MM.1S (cell line): ENCODE data around the gene ERC2.

Experiments used
- DNase-seq: peaks from one replicate; pipeline ENCODE4 v3.0.0-alpha.2; 2015
- H2AFZ ChIP-seq: fragments of 300-600 bp; sonication (generic); 2 replicates; pipeline ENCODE4 v1.6.0; 2016; ENCODE audit warnings: antibody characterized with exemption, low read length
- H3F3A ChIP-seq: fragments of 300-600 bp; sonication (generic); 2 replicates; pipeline ENCODE4 v1.6.1; 2016; ENCODE audit warnings: mild to moderate bottlenecking, antibody characterized with exemption, low read length, moderate library complexity, mixed read lengths; ENCODE audit not compliant: insufficient read depth
- H3K27ac ChIP-seq: fragments of 300-600 bp; sonication (generic); 2 replicates; pipeline ENCODE4 v1.5.1; 2016; ENCODE audit warnings: mild to moderate bottlenecking, low read length
- H3K27me3 ChIP-seq: fragments of 300-600 bp; sonication (generic); replicated peaks from 2 replicates; pipeline ENCODE4 v1.6.0; 2016; ENCODE audit warnings: low read length; ENCODE audit not compliant: insufficient read depth
- H3K36me3 ChIP-seq: fragments of 300-600 bp; sonication (generic); replicated peaks from 2 replicates; pipeline ENCODE4 v1.6.1; 2016; ENCODE audit warnings: mild to moderate bottlenecking, low read length, mixed read lengths; ENCODE audit not compliant: insufficient read depth
- H3K4me1 ChIP-seq: fragments of 300-600 bp; sonication (generic); 2 replicates; pipeline ENCODE4 v1.6.1; 2016; ENCODE audit warnings: low read length, mixed read lengths
- H3K4me2 ChIP-seq: fragments of 300-600 bp; sonication (generic); 2 replicates; pipeline ENCODE4 v1.6.0; 2016; ENCODE audit warnings: low read depth, low read length
- H3K4me3 ChIP-seq: fragments of 300-600 bp; sonication (generic); 2 replicates; pipeline ENCODE4 v1.5.1; 2016; ENCODE audit warnings: low read length, mixed read lengths
- H3K79me2 ChIP-seq: fragments of 300-600 bp; sonication (generic); 2 replicates; pipeline ENCODE4 v1.6.1; 2016; ENCODE audit warnings: mixed run types, low read length, mixed read lengths
- H3K9ac ChIP-seq: fragments of 300-600 bp; sonication (generic); 2 replicates; pipeline ENCODE4 v1.6.1; 2016; ENCODE audit warnings: low read length, mixed read lengths
- H3K9me2 ChIP-seq: fragments of 300-600 bp; sonication (generic); replicated peaks from 2 replicates; pipeline ENCODE4 v1.6.1; 2016; ENCODE audit warnings: mild to moderate bottlenecking, low read length, mixed read lengths; ENCODE audit not compliant: insufficient read depth
- H3K9me3 ChIP-seq: fragments of 300-600 bp; sonication (generic); replicated peaks from 2 replicates; pipeline ENCODE4 v1.6.1; 2016; ENCODE audit warnings: mild to moderate bottlenecking, low read length, mixed read lengths; ENCODE audit not compliant: insufficient read depth
- H4K20me1 ChIP-seq: fragments of 300-600 bp; sonication (generic); 2 replicates; pipeline ENCODE4 v1.6.1; 2016; ENCODE audit warnings: mild to moderate bottlenecking, low read length, moderate library complexity, mixed read lengths; ENCODE audit not compliant: insufficient read depth
- CTCF ChIP-seq: fragments of 300-600 bp; sonication (generic); IDR thresholded peaks from 2 replicates; pipeline ENCODE4 v1.5.1; 2016; ENCODE audit warnings: antibody characterized with exemption, low read length, mixed read lengths
- EZH2 ChIP-seq: fragments of 300-600 bp; sonication (generic); optimal IDR thresholded peaks from 2 replicates; pipeline ENCODE3; 2017; ENCODE audit warnings: low read depth, mild to moderate bottlenecking, antibody characterized with exemption, low read length, mixed read lengths
- EZH2phosphoT487 ChIP-seq: fragments of 300-600 bp; sonication (generic); IDR thresholded peaks from 2 replicates; pipeline ENCODE4 v1.6.1; 2018; ENCODE audit warnings: antibody characterized with exemption, low read length

The ERC2 gene

DNA sequence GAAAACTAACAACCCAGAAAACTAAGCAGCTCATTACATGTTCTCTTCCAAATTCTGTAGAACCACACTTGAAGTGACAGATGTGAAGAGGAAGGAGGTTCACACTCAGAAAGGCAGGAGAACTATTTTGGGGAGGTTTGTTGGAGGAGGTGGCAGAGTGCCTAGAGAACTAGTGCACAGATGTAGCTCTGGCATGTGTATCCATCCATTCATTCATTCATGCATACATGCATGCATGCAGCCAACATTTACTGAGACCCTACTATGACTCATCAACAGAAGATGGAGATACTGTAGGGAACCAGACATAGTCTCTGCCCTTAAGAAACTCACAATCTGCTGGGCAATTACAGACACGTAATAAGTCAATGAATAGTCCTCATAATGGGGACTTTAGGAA is 116.7 kb downstream of the ERC2 start:
- TF ChIP-seq EZH2phosphoT487 (no peak), CTCF (no peak), EZH2 (no peak)
- Histone ChIP-seq H3K4me1 (no peaks in the 10 kb centered on the region), H4K20me1 (no peaks in the 10 kb centered on the region), H3K27ac (no peak overlapping the region), H3K4me3 (no peak overlapping the region), H3K4me2 (no peak overlapping the region), H3K9ac (no peak overlapping the region), H3K36me3 (no peaks in the 10 kb centered on the region), H3K9me2 (no peaks in the 10 kb centered on the region), H3F3A (no peaks in the 10 kb centered on the region), H3K9me3 (no peaks in the 10 kb centered on the region), H2AFZ (no peak overlapping the region), H3K27me3 (no peaks in the 10 kb centered on the region), H3K79me2 (no peaks in the 10 kb centered on the region)
- no peak for DNase-seq

DNA sequence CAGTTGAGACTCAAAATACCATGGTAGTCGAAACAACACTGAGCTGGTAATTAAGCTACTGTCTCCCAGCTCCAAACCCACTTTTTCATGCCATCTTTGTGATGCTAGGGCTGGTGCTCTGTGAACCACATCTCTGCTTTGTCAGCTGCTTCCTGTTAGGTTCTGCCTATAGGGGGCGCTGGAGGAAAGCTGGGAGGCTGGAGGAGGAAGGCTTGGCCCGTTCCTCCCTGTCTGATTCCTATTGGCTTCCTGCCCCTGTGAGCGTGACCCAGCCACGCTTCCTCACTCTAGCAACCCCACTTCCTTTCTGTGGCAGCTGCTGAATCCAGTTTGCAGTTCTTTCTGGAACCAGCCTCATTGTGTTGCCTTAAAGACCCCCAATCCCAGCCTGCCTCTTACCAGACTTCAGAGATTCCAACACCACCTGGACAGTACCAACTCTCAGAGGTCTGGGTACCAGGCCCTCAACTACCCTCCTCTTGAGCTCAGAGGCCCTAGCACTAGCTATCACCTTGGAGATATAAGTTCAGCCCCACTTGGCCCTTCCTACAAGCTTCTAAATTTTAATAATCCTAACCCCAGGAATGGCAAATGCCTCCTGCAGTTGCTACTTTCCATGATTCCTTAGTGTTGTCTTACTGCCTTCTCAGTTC is 120.9 kb downstream of the ERC2 start:
- no peaks in the 10 kb centered on the region for H4K20me1 ChIP-seq
- H3K9me3 ChIP-seq: no peaks in the 10 kb centered on the region
- DNase-seq: no peak
- H3K4me2 ChIP-seq: no peak overlapping the region
- peak; percentile 39 for TF ChIP-seq CTCF
- no peak for TF ChIP-seq EZH2
- no peaks in the 10 kb centered on the region for H3K9me2 ChIP-seq
- no peak overlapping the region for H3K9ac ChIP-seq
- H3K27ac ChIP-seq: no peak overlapping the region
- no peak overlapping the region for H2AFZ ChIP-seq
- H3K27me3 ChIP-seq: no peaks in the 10 kb centered on the region
- H3K36me3 ChIP-seq: no peaks in the 10 kb centered on the region
- no peak overlapping the region for H3K4me3 ChIP-seq
- H3K4me1 ChIP-seq: no peaks in the 10 kb centered on the region
- H3K79me2 ChIP-seq: no peaks in the 10 kb centered on the region
- no peaks in the 10 kb centered on the region for H3F3A ChIP-seq

GRCh38 chr3:56342475-56342874 is 125.8 kb downstream of the ERC2 start:
- no peaks in the 10 kb centered on the region for H3K9me2 ChIP-seq
- TF ChIP-seq CTCF (no peak), EZH2phosphoT487 (no peak)
- H3K36me3 ChIP-seq: no peaks in the 10 kb centered on the region
- no peaks in the 10 kb centered on the region for H3K27me3 ChIP-seq
- no peaks in the 10 kb centered on the region for H3K79me2 ChIP-seq
- no peaks in the 10 kb centered on the region for H3K9me3 ChIP-seq
- no peak overlapping the region for H2AFZ ChIP-seq
- H3F3A ChIP-seq: no peaks in the 10 kb centered on the region
- H3K4me1 ChIP-seq: no peaks in the 10 kb centered on the region
- H3K4me2 ChIP-seq: no peak overlapping the region
- H3K9ac ChIP-seq: no peak overlapping the region
- H4K20me1 ChIP-seq: no peaks in the 10 kb centered on the region
- H3K27ac ChIP-seq: no peak overlapping the region
- peak; percentile 10 for DNase-seq
- H3K4me3 ChIP-seq: no peak overlapping the region
